HFF-Myc (cell line): ENCODE data around the gene RAB31.

Experiments used
- DNase-seq: peaks from one replicate; pipeline ENCODE4 v3.0.0-alpha.2; 2011; ENCODE audit warnings: low read depth; ENCODE audit errors: extremely low read depth
- H3K4me3 ChIP-seq: replicated peaks from 2 replicates; pipeline ENCODE4 v1.5.1; 2011; ENCODE audit warnings: low read depth, mild to moderate bottlenecking, control low read depth, low read length
- CTCF ChIP-seq: IDR thresholded peaks from 2 replicates; pipeline ENCODE4 v1.5.1; 2012; ENCODE audit warnings: mild to moderate bottlenecking, low read depth, low read length, control low read depth; ENCODE audit errors: missing control alignments

Gene RAB31

GRCh38 chr18:9846162-9846925 is 138.2 kb downstream of the RAB31 start:
- TF ChIP-seq CTCF = no peak
- no peak for DNase-seq

GRCh38 chr18:9848170-9848879 is 140.2 kb downstream of the RAB31 start:
- DNase-seq = no peak
- TF ChIP-seq CTCF = no peak
- no peak overlapping the region for H3K4me3 ChIP-seq

More at GRCh38 chr18:9846162-9846925, 138.2 kb downstream of the RAB31 start:
- no peak overlapping the region for H3K4me3 ChIP-seq

GRCh38 chr18:9849407-9850283 is 141.5 kb downstream of the RAB31 start:
- no peak for TF ChIP-seq CTCF
- DNase-seq = no peak
- H3K4me3 ChIP-seq = no peak overlapping the region

- no peak for TF ChIP-seq CTCF
- no peak overlapping the region for H3K4me3 ChIP-seq
- no peak for DNase-seq
These were observed 142.2 kb downstream of the RAB31 start for GRCh38 chr18:9850309-9850708.

GRCh38 chr18:9851511-9851910 is 143.4 kb downstream of the RAB31 start:
- DNase-seq = no peak

More at GRCh38 chr18:9851511-9851910, 143.4 kb downstream of the RAB31 start:
- H3K4me3 ChIP-seq = no peak overlapping the region
- no peak for TF ChIP-seq CTCF
